Uterus (tissue), 2 donors: ENCODE results near the gene TGFA.

Source experiments
- POLR2A ChIP-seq, 2 donors: fragments of 450-650 bp; IDR thresholded peaks; one replicate each; pipeline ENCODE4 v1.6.1; 2016; ENCODE audit warnings: antibody characterized with exemption in 2 of 2, mild to moderate bottlenecking in 1 of 2, moderate library complexity in 1 of 2
- TF ChIP-seq, protein P1 (sequence below), 4 experiments: fragments of 200-600 bp in 2 of 4; fragments of 450-650 bp in 2 of 4; sonication (generic) in 2 of 4; IDR thresholded peaks; one replicate each; pipeline ENCODE4 v1.5.1; 2016 to 2019; ENCODE audit warnings: antibody characterized with exemption in 4 of 4, mild to moderate bottlenecking in 2 of 4, moderate library complexity in 1 of 4

DNA sequence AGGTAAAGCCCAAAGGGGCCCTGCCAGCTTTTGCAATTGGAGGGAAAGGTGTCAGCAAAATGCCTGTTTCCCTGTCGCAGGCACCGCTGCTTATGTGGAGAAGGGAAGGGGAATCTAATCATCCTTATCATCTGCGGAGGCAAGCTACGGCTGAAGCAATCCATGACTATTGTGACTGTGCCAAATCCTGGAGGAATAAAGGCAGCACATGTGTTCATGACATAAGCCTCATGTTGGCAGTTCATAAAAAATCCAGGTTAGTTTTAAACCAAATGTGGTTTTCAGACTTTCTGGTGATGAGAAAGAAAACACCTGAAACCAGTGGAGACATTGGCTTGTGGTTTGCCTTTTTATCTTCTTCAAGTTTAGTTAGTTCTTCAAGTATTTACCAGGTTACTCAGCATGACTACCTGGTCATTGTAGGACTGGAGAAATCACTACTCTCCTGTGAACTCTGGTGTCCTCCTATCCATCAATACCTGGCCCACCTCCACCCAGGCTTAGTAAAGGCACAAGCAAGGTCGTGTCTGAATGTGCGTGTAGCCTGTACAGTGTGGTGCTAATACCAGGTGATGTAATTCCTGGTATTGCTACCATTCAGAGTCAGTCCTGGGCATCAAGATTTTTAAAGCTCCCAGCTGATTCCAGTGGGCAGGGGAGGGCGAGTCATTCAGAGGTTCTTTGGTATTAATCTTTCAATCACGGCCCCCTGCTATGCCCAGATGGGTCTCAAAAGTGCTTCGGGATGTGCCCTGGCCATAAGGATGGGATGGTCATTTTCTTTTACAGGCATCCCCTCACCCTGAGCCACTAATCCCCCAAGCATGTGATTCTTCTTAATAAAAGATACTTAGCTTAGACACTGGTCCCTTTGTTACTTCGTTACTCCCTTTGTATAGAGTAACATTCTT, 96.8 kb downstream of the TGFA start:
- TF ChIP-seq, protein P1, sequence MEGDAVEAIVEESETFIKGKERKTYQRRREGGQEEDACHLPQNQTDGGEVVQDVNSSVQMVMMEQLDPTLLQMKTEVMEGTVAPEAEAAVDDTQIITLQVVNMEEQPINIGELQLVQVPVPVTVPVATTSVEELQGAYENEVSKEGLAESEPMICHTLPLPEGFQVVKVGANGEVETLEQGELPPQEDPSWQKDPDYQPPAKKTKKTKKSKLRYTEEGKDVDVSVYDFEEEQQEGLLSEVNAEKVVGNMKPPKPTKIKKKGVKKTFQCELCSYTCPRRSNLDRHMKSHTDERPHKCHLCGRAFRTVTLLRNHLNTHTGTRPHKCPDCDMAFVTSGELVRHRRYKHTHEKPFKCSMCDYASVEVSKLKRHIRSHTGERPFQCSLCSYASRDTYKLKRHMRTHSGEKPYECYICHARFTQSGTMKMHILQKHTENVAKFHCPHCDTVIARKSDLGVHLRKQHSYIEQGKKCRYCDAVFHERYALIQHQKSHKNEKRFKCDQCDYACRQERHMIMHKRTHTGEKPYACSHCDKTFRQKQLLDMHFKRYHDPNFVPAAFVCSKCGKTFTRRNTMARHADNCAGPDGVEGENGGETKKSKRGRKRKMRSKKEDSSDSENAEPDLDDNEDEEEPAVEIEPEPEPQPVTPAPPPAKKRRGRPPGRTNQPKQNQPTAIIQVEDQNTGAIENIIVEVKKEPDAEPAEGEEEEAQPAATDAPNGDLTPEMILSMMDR (IDR thresholded peaks at IDR 0.05), result no peak
- TF ChIP-seq POLR2A (IDR thresholded peaks at IDR 0.05), result no peak
